GM04503 (cell line): Measurements from ENCODE around the gene LCOR.
"Not testable (repeated sequence)": the region's sequence is repeated elsewhere in the genome, so short reads cannot be mapped to it uniquely, and the experiment has no call there.

Source experiments
- DNase-seq: peaks from one replicate; pipeline ENCODE4 v3.0.0-alpha.2; 2012; ENCODE audit warnings: low read depth

The LCOR gene

DNA sequence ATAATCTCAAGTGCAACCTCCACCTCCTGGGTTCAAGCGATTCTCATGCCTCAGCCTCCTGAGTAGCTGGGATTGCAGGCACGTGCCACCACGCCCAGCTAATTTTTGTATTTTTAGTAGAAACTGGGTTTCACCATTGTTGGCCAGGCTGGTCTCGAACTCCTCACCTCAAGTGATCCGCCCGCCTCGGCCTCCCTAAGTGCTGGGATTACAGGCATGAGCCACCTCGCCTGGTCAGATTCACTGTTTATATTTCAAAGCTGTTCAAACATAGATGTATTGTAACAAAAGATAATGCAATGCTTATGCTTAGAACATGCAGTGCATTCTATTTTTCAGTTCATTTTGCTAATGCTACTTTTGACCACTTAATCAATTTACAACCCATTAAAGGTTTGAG lies 111.1 kb downstream of the LCOR start:
- DNase-seq: not testable (repeated sequence)

DNA sequence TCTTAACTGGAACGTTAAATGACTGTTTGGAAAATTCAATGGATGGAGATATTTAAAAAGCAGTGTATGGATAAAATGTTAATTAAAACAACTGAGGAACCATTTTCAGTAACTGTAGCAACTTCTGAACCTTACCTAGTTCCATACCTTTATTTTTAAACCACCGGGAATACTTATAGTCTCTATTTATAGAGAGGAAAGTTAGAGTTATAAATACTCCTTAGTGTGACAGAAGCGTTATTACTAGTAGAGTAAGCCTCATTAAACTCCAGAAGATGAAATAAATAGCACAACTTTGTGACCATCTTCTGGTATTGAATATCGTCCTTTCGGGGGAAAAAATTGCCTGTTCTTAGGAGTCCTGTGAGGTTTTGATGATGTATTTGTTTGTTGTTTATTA lies 114.9 kb downstream of the LCOR start:
- DNase-seq: no peak

DNA sequence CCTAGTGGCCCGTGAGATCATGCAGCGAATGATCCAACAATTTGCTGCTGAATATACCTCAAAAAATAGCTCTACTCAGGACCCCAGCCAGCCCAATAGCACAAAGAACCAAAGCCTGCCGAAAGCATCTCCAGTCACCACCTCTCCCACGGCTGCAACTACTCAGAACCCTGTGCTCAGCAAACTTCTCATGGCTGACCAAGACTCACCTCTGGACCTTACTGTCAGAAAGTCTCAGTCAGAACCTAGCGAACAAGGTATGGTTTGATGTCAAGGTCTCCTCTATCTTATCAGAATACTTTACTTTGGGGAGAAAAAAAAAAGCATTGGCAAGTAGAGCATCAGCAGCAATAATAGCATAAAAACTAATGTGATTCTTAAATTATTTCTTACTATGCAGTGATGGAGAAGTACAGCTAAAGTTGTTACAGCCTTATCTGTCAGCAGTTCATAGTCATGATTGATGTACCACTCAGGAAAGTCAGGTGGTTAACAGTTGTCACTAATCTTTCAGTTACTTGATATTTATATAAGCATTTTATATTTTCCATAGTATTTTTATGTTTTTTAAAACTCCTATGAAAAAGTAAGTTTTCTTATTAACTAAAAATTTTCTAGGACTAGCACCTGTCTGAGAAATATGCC lies 117.1 kb downstream of the LCOR start:
- no peak for DNase-seq

- DNase-seq: no peak
Measured at GRCh38 chr10:96951954-96952353, 119.9 kb downstream of the LCOR start.

DNA sequence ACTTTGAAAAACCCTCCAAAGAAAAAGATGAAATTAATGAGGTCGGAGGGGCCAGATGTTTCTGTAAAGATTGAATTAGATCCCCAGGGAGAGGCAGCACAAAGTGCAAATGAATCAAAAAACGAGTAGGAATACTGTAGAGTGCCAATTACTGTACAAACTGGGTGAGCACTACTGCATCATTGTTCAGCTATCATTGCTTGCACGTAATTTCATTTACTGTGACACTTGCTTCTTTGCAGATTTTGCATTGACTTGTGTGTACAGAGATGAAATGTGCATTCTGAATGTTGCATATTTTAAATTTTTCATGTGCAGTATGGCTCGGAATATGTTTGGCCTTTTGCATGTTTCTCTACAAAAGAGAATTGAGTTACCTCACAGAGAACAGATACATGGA lies 123.7 kb downstream of the LCOR start:
- no peak for DNase-seq

DNA sequence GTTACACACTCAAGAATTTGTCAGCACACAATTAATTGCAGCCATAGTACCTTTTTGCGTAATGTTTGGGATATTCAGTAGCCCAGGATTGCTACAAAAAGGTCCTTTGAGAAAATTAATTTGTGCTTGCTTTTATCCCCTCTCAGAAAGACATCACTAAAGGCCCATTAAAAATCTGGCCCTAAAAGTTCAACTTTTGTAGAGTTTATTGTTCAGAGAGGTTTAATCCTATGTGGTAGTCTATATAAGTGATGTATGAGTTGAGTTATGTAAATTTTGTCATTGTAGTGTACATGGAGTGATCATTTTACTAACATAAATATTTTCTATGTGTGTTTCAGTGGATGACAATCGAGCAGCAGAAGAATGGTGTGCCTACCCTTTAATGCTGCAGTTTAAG lies 126.0 kb downstream of the LCOR start:
- DNase-seq: no peak

DNA sequence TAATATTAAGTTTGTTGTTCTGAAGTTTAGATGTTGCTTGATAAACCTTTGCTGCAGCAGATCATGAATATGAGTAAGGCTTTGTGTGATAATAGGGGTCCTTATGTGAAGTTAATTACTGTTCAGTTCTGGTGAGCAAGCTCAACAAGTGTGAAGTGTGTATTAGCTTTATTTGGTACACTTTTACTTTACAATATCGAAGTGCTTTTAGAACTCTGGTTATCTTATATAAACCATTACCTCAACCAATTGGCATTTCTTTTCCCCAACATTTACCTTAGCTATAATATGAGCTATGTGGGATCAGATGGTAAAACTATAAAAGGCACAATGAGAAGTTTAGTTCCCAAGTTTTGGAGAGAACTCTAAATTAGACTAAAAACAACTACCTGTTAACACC lies 127.6 kb downstream of the LCOR start:
- no peak for DNase-seq

- no peak for DNase-seq
Measured at GRCh38 chr10:96960872-96961271, 128.8 kb downstream of the LCOR start.

DNA sequence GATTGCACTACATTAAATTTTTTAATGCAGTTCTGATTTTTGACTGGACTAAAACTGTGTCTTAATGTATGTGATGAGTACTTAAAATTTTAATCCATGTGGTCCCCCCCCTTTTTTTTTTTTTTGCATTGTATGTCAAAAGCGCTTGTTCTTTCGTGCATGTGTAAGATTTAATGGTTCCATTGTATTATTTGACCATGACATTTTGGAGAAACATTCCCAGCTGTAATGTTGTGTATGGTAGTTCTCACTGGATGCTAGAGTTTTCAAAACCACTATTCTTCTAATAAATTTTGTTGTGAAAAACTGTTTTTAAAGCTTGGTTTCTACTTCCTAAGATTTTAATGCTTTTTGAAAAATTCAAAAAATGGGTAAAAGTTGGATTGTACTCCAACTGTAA lies 132.0 kb downstream of the LCOR start:
- DNase-seq: no peak

DNA sequence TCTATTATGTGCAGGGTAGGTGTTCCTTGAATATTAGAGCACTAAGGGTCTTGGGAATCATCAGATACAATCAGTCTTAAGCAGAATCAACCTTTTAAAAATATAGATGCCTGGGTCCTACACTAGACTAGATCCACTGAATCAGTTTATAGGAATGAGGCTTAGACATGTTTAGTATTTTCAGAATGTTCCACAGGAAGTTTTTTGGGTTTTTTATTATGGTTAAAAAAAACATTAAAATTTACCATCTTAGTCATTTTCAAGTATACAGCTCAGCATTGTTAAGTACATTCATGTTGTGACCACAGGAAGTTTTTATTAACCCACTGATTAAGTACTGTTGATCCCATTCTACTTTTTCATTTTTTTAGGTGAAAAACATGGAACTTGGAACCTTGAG lies 135.7 kb downstream of the LCOR start:
- peak; percentile 36 for DNase-seq

- no peak for DNase-seq
Measured at GRCh38 chr10:96968682-96969423, 136.8 kb downstream of the LCOR start.

DNA sequence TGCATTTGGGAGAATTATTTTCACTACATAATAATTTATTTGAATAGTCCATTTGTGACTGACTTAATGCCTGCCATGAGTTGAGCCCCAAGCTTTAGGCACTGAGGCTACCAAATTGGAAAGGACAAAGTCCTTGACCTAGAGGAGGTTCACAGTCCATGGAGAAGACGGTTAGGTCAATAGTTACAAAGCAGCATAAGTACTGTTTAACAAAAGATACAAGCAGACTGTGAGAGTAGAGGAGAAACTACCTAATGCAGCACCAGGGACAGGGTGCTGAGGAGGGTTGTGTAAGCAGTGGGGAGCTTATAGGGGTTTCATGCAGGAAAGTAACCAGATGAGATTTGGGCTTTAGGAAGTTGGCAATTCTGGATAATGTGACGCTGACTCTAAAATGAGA lies 139.2 kb downstream of the LCOR start:
- DNase-seq: no peak

GRCh38 chr10:96972264-96972663 lies 140.2 kb downstream of the LCOR start:
- no peak for DNase-seq

DNA sequence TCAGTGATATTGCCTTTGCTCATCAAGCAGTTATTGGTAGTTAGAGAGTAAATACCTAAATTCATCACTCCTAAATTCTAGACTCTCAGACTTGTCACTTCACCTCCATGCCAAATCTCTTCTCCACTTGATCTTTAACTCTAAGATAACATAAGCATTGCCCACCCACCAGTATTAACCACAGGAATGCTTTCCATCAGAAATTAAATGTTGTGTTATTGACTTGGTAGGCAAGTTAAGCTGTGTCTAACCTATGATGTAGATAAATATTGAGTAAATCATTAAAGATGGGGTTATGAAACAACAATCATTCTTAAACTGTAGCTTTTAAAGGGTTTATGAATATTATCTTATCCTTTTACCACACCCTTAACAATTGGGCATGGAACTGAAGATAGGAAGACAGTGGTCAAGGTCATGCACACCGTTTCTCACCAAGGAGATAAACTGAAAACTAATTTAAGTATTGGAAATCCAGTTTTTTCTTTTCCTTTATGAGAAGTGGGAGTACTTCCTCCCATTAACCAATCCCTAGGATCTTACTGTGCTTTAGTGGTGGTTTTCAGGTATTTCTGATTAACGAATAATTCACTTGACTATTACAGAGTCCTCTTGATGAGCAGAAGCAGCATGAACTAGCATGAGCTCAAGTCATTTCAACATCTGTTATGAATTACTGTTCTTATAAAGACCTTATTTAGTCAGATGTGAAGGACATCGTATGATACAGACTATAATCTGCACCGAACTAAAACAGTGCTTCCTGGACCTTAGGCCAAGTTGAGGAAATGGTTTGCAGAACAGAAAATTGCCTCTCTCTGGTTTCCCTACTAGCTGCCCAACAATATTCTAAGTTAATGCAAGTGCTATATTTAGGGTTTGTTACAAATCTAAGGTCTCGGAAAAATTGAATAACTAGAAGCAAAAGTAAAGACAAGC lies 142.0 kb downstream of the LCOR start:
- DNase-seq: no peak

- no peak for DNase-seq
Measured at GRCh38 chr10:96975136-96975535, 143.0 kb downstream of the LCOR start.

GRCh38 chr10:96978621-96979154 lies 146.6 kb downstream of the LCOR start:
- DNase-seq: no peak

DNA sequence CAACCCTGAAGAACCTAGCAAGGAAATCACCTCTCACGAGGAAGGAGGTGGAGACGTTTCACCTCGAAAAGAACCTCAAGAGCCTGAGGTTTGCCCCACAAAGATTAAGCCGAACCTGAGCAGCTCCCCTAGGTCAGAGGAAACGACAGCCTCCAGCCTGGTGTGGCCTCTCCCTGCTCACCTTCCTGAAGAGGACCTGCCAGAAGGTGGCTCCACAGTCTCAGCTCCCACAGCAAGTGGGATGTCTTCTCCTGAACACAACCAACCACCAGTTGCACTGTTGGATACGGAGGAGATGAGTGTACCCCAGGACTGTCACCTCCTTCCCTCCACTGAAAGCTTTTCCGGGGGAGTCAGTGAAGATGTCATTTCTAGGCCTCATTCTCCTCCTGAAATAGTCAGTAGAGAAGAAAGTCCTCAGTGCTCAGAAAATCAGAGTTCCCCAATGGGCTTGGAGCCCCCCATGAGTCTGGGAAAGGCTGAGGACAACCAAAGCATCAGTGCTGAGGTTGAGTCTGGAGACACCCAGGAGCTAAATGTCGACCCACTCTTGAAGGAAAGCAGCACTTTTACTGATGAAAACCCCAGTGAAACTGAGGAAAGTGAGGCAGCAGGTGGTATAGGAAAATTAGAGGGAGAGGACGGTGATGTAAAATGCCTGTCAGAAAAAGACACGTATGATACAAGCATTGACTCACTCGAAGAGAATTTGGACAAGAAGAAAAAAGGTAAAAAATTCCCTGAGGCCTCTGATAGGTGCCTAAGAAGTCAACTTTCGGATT lies 150.2 kb downstream of the LCOR start:
- DNase-seq: no peak

GRCh38 chr10:96984541-96985131 lies 152.5 kb downstream of the LCOR start:
- no peak for DNase-seq

DNA sequence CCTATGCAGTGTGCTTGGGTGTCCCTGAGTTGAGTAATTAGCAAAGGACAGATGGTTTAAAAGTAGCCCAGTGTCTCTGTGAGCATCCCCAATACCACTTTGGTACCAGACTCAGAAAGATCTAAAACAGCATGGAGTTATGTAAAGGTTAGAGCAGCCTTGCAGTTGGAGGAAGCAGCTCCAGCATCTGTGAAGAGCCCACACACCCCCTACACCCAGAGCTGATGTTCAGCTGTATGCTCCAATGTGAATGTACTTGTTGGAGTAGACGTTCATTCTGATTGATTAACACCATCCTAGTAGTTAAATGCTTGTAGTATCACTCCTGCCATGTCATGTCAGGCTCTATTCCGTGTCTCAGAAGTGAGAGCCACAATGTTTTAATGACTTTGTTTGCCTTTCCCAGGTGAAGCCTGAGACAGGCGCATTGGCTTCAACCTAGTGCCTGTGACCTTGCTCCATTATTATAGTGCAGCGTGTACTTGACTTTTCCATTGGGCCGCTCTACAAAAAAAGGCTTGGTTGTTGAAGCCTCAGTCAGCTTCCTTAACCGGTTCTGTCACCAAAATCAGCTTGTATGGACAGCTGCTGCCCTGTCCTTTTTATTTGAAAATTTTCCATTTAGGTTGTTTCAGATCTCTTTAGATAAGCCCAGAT lies 154.2 kb downstream of the LCOR start:
- no peak for DNase-seq

- no peak for DNase-seq
Measured at GRCh38 chr10:96987141-96987841, 155.2 kb downstream of the LCOR start.
